Keratinocyte (primary cell): ENCODE measurements around the gene TBCE. TPM values are rescaled to one million over a fixed set of nuclear protein-coding genes. Genes with fewer than 3 reads are reported as not detected.

Experiments used
- DNase-seq: peaks from one replicate; pipeline ENCODE4 v3.0.0-alpha.2; 2011; ENCODE audit warnings: low read depth, missing footprints, low spot score
- FAIRE-seq: peaks from 2 replicates; lab custom pipeline; 2011; peaks lifted over from hg19 to GRCh38; lab: Jason Lieb, UNC
- H2AFZ ChIP-seq: 2 replicates; pipeline ENCODE4 v1.6.0; 2012; ENCODE audit warnings: low read length, control low read depth, inconsistent platforms; ENCODE audit not compliant: control insufficient read depth
- H3K27ac ChIP-seq: 2 replicates; pipeline ENCODE4 v1.5.1; 2011; ENCODE audit warnings: low read length; ENCODE audit not compliant: control insufficient read depth, insufficient read depth
- H3K27me3 ChIP-seq: 3 replicates; pipeline ENCODE4 v1.6.0; 2011; ENCODE audit warnings: low read length; ENCODE audit not compliant: control insufficient read depth, insufficient read depth; ENCODE audit errors: extremely low read depth
- H3K36me3 ChIP-seq, 2 experiments: 2 replicates in 1 of 2; 3 replicates in 1 of 2; pipeline ENCODE4 v1.5.1; 2011; ENCODE audit warnings: low read length in 2 of 2, mild to moderate bottlenecking in 1 of 2; ENCODE audit not compliant: control insufficient read depth in 2 of 2, insufficient read depth in 2 of 2; ENCODE audit errors: extremely low read depth in 1 of 2
- H3K4me1 ChIP-seq: 3 replicates; pipeline ENCODE4 v1.5.1; 2011; ENCODE audit warnings: low read length; ENCODE audit not compliant: control insufficient read depth, insufficient read depth; ENCODE audit errors: extremely low read depth
- H3K4me2 ChIP-seq: 3 replicates; pipeline ENCODE4 v1.6.0; 2011; ENCODE audit warnings: low read depth, low read length; ENCODE audit not compliant: control insufficient read depth, insufficient read depth; ENCODE audit errors: extremely low read depth
- H3K4me3 ChIP-seq, 3 experiments: fragments of 200-600 bp in 1 of 3; sonication (generic) in 1 of 3; 2 replicates in 2 of 3; 3 replicates in 1 of 3; pipeline ENCODE4 v1.5.1; 2011 to 2016; ENCODE audit warnings: low read length in 3 of 3, mild to moderate bottlenecking in 3 of 3, control low read depth in 2 of 3, inconsistent platforms in 1 of 3, low read depth in 1 of 3, mixed read lengths in 1 of 3, mixed run types in 1 of 3, moderate library complexity in 1 of 3; ENCODE audit not compliant: control insufficient read depth in 2 of 3, insufficient read depth in 2 of 3; ENCODE audit errors: extremely low read depth in 1 of 3
- H3K79me2 ChIP-seq: 2 replicates; pipeline ENCODE4 v1.6.0; 2012; ENCODE audit warnings: low read length; ENCODE audit not compliant: control insufficient read depth, insufficient read depth
- H3K9ac ChIP-seq: 3 replicates; pipeline ENCODE4 v1.6.0; 2011; ENCODE audit warnings: low read length; ENCODE audit not compliant: control insufficient read depth, insufficient read depth; ENCODE audit errors: extremely low read depth
- H3K9me1 ChIP-seq: 3 replicates; pipeline ENCODE4 v1.6.0; 2011; ENCODE audit warnings: low read length; ENCODE audit not compliant: control insufficient read depth, insufficient read depth; ENCODE audit errors: extremely low read depth
- H3K9me3 ChIP-seq: 2 replicates; pipeline ENCODE4 v1.5.1; 2012; ENCODE audit warnings: low read depth, low read length; ENCODE audit not compliant: control insufficient read depth
- H4K20me1 ChIP-seq: 3 replicates; pipeline ENCODE4 v1.6.0; 2011; ENCODE audit warnings: low read length; ENCODE audit not compliant: control insufficient read depth, insufficient read depth; ENCODE audit errors: extremely low read depth
- EZH2 ChIP-seq: IDR thresholded peaks from one replicate; pipeline ENCODE4 v1.6.1; 2012; ENCODE audit warnings: inconsistent platforms, mild to moderate bottlenecking, low read length, moderate library complexity
- dilution Hi-C: fragments of 300-500 bp; cut with MboI; formaldehyde crosslinking; loops from one replicate; pipeline ENCODE4 v1.7.0; 2020; ENCODE audit warnings: low sequenced_read_pairs; ENCODE audit not compliant: extremely low pct_ligation_motif_present
- polyA plus RNA-seq, 5 experiments: library from polyadenylated mRNA; depleted of rRNA in 3 of 5; stranded (reverse) in 3 of 5; stranded (forward) in 1 of 5; unstranded in 1 of 5; fragments of >200 nt; gene quantifications; 1 replicate in 1 of 5; 2 replicates in 3 of 5; 3 replicates in 1 of 5; pipeline versions ENCODE4 v1.2.1 to v1.2.3, GENCODE V29; 2011 to 2012; ENCODE audit warnings: missing spikeins in 2 of 5, low read depth in 1 of 5, low replicate concordance in 1 of 5
- TF ChIP-seq, protein P1 (sequence below), 3 experiments: IDR thresholded peaks in 1 of 3; conservative IDR thresholded peaks in 1 of 3; optimal IDR thresholded peaks in 1 of 3; 2 replicates in 2 of 3; 3 replicates in 1 of 3; pipeline versions ENCODE3 to v1.5.1; 2011; ENCODE audit warnings: low read length in 3 of 3, mild to moderate bottlenecking in 3 of 3, moderate library complexity in 2 of 3, control low read depth in 1 of 3, inconsistent platforms in 1 of 3; ENCODE audit not compliant: insufficient read depth in 2 of 3; ENCODE audit errors: extremely low read depth in 1 of 3

Gene TBCE
- polyA plus RNA-seq, 1 donor (not counting 4 experiments of a cell fraction or from before 2014, with no cell fraction given): 27.5 TPM

DNA sequence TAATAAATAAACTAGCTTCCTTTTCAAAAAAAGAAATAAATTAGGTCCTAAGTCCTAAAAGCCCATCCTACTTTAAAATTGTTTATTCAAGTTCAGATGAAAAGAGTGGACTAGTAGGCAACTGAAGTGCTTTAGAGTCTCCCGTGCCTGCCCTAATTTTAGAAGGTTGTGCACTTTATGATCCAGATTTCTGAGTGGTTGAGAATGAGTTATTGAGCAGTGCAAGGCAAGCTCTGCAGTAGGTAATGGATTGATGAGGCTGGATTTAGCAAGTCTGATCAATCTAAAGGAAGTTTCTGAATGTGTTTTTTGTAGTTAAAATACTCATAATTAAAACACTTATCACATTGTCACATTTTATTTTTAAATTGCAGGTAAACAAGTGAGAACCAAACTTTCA is 25.9 kb upstream of the TBCE start:
- Histone ChIP-seq H3K27me3 (no peaks in the 10 kb centered on the region), H3K9ac (no peak overlapping the region), H3K9me3 (no peaks in the 10 kb centered on the region), H3K4me1 (no peaks in the 10 kb centered on the region), H4K20me1 (no peaks in the 10 kb centered on the region), H3K4me3 (no peak overlapping the region), H3K27ac (no peak overlapping the region), H3K79me2 (no peaks in the 10 kb centered on the region), H2AFZ (no peak overlapping the region), H3K4me2 (no peak overlapping the region), H3K9me1 (no peaks in the 10 kb centered on the region), H3K36me3 (peaks cover 3 to 8% of the 10 kb centered on the region in 2 experiments)
- DNase-seq: no peak
- no peak for TF ChIP-seq EZH2
- TF ChIP-seq, protein P1, sequence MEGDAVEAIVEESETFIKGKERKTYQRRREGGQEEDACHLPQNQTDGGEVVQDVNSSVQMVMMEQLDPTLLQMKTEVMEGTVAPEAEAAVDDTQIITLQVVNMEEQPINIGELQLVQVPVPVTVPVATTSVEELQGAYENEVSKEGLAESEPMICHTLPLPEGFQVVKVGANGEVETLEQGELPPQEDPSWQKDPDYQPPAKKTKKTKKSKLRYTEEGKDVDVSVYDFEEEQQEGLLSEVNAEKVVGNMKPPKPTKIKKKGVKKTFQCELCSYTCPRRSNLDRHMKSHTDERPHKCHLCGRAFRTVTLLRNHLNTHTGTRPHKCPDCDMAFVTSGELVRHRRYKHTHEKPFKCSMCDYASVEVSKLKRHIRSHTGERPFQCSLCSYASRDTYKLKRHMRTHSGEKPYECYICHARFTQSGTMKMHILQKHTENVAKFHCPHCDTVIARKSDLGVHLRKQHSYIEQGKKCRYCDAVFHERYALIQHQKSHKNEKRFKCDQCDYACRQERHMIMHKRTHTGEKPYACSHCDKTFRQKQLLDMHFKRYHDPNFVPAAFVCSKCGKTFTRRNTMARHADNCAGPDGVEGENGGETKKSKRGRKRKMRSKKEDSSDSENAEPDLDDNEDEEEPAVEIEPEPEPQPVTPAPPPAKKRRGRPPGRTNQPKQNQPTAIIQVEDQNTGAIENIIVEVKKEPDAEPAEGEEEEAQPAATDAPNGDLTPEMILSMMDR (optimal IDR thresholded peaks at IDR 0.05 in 1 of 3, IDR thresholded peaks at IDR 0.05 in 1 of 3, conservative IDR thresholded peaks at IDR 0.05 in 1 of 3; ENCODE audit: extremely low read depth in 1 of 3, insufficient read depth in 2 of 3, low read length in 3 of 3): no peak
- dilution Hi-C loops: no loop called here
- no peak for FAIRE-seq

DNA sequence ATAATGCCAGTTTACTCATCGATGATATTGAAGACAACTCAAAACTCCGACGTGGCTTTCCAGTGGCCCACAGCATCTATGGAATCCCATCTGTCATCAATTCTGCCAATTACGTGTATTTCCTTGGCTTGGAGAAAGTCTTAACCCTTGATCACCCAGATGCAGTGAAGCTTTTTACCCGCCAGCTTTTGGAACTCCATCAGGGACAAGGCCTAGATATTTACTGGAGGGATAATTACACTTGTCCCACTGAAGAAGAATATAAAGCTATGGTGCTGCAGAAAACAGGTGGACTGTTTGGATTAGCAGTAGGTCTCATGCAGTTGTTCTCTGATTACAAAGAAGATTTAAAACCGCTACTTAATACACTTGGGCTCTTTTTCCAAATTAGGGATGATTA is 25.2 kb upstream of the TBCE start:
- no peak for TF ChIP-seq EZH2
- TF ChIP-seq, protein P1 (optimal IDR thresholded peaks at IDR 0.05 in 1 of 3, IDR thresholded peaks at IDR 0.05 in 1 of 3, conservative IDR thresholded peaks at IDR 0.05 in 1 of 3; ENCODE audit: extremely low read depth in 1 of 3, insufficient read depth in 2 of 3, low read length in 3 of 3): no peak
- no peak for FAIRE-seq
- Histone ChIP-seq H3K79me2 (no peaks in the 10 kb centered on the region), H3K9ac (no peak overlapping the region), H3K4me1 (no peaks in the 10 kb centered on the region), H3K4me3 (no peak overlapping the region), H3K9me1 (no peaks in the 10 kb centered on the region), H3K9me3 (no peaks in the 10 kb centered on the region), H3K36me3 (peaks cover 3 to 4% of the 10 kb centered on the region in 2 experiments), H2AFZ (no peak overlapping the region), H3K27me3 (no peaks in the 10 kb centered on the region), H3K4me2 (no peak overlapping the region), H3K27ac (no peak overlapping the region), H4K20me1 (no peaks in the 10 kb centered on the region)
- DNase-seq: no peak
- dilution Hi-C loops: no loop called here
